Omental fat pad (tissue), 4 donors: ENCODE results near the gene ADI1. TPM values are rescaled to one million over a fixed set of nuclear protein-coding genes. Genes with fewer than 3 reads are reported as not detected.
A peak's percentile ranks its signal among the peaks of the same experiment; 100 is the strongest.

ENCODE experiments used
- ATAC-seq: fragments of 150-250 bp; one replicate; pipeline ENCODE4 v1.9.1; 2016; ENCODE audit warnings: mild to moderate bottlenecking, moderate library complexity; ENCODE audit not compliant: low FRiP score
- DNase-seq: peaks from one replicate; pipeline ENCODE4 v3.0.0-alpha.2; 2019; ENCODE audit warnings: low spot score
- total RNA-seq, 4 donors: library from RNA; depleted of rRNA; stranded (reverse); fragments of >200 nt; gene quantifications; one replicate each; pipeline ENCODE4 v1.1.0, GENCODE V29; 2016
- TF ChIP-seq, protein P1 (sequence below), 3 donors: fragments of 450-650 bp; IDR thresholded peaks; one replicate each; pipeline ENCODE4 v1.5.1; 2016 to 2017; ENCODE audit warnings: antibody characterized with exemption in 3 of 3, mild to moderate bottlenecking in 3 of 3, moderate library complexity in 2 of 3

ADI1 gene
- total RNA-seq, 4 donors from 2014 or later = 54.6 to 117 (median 71.3) TPM

DNA sequence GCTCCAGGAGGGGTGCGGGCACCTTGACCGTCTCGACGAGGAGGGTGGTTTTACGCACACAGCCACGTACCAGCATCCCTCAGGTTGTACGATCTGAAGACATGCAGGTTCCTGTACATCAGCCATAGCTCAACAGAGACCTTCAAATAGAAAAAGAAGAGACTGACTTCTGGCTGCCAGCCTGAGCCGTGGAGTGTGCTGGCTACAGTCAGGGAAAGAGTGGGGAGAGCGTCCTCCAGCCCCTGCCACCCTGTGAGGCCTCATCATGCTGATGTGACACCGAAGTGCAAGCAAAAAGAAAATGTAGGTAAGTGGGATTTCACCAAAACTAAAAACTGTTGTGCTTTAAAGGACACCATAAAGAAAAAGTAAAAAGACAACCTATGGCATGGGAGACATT lies 47.0 kb downstream of the ADI1 start:
- TF ChIP-seq, protein P1, sequence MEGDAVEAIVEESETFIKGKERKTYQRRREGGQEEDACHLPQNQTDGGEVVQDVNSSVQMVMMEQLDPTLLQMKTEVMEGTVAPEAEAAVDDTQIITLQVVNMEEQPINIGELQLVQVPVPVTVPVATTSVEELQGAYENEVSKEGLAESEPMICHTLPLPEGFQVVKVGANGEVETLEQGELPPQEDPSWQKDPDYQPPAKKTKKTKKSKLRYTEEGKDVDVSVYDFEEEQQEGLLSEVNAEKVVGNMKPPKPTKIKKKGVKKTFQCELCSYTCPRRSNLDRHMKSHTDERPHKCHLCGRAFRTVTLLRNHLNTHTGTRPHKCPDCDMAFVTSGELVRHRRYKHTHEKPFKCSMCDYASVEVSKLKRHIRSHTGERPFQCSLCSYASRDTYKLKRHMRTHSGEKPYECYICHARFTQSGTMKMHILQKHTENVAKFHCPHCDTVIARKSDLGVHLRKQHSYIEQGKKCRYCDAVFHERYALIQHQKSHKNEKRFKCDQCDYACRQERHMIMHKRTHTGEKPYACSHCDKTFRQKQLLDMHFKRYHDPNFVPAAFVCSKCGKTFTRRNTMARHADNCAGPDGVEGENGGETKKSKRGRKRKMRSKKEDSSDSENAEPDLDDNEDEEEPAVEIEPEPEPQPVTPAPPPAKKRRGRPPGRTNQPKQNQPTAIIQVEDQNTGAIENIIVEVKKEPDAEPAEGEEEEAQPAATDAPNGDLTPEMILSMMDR (IDR thresholded peaks at IDR 0.05) = no peak
- no peak for ATAC-seq
- no peak for DNase-seq

DNA sequence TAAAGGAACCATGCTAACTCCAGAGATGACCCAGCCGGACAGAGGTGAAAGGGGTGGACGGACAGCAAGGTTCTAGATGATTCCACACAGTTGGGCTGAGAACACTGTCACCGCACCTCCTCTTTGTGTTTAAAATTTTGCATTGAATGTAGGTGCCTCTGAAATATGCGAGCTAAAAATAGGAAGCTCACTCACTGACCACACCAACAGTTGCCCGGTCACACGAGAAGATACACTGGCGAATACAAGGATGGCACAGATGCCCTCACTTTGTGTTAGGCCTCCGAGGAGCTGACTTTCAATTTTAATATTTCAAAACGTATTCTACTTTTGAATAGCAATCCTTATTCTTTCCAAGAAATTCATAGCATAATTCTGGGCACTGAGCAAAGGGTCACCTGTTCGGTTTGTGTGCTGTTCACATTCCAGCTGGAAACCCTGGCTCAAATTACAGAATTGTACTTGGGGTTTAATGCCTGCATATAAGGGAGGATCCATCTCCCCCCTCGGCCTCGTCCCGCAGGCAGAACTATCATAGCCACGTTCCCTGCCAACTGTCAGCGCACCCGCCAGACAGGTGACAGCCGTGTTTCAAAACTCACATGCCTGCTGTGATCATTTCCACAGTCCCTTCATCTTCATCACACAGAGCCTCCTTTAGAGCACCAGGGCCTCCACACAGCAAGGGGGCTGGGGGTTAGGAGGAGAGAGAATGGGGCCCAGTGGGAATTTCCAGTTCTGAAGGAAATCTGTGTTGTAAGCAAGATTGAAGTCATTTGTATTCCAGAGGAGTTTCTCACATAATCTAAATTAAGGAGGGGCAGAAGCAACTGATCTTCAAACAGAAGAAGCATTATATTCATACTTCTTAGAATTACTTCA lies 48.2 kb downstream of the ADI1 start:
- ATAC-seq = peak; percentile 26
- TF ChIP-seq, protein P1 (IDR thresholded peaks at IDR 0.05) = no peak
- no peak for DNase-seq

DNA sequence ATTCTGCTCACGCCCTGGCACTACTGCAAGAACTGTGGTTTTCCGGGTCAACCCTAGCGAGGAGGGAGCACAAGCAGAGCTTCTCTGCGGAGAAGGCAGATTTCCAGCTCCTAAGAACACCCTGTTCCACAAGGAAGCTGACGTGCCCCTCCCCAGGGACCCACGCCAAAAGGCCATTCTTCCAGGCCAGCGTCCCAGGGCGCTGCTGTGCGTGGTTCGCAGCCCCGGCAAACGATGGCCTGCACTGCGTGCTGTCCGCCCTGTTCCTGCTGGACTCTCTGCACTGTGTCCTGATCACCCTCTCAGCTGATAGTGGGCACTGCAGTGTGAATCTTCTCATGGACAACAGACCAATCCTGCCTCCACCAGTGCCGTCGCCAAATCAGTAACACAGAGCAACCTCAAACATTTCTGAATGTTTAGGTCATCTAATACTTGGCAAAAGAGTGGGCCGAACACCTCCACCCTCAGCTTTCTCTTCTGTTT lies 49.1 kb downstream of the ADI1 start:
- ATAC-seq = peak; percentile 71
- DNase-seq = no peak
- TF ChIP-seq, protein P1 (IDR thresholded peaks at IDR 0.05) = no peak

DNA sequence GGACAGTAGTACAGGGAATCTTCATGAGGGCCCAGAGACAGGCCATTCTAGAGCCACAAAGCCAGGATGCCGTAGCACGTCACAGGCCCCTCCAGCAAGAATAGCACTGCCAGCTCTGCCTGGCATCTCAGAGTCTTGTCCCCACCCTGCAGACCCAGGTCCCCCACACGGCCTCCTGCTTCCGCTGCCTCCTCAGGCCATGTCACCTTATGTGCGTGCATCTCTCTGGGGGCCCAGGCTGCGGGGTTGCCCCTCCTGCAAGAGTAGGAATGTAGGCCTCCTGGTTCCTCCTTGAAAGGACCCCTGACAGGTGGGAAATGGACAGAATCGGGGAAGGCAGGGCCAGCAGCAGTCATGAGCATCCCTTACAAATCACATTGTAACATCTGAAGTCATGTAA lies 49.8 kb downstream of the ADI1 start:
- TF ChIP-seq, protein P1 (IDR thresholded peaks at IDR 0.05) = no peak

DNA sequence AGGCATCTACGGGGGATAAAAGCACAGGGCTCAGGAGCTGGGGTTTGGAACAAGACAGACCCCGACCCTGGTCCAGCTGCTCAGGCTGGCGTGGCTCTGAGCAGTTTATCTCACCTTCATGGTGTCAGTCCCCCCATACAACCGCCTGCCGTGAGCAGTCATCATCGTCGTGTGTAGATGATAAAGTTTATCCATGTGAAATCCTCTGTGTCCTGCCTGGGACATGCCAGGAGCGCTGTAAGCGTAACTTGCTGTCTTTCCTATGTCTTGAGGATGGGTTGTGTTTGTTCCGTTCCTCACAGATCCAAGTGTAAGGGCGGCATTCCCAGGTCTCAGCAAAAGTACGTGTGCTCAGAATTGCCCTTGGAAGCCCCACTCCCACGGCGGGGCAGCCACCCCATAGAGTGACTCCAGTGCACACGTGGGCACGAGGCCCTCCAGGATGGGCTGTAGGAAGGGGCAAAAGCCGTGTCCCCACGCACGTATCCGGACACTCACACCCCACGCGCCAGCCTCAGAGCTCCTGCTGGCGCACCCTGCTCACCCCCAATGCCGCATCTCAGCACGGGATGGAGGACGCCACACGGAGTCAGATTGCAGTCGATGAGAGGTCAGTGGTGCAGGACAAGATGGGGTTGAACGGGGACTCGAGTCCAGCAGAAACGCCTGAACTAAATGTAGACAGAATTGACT lies 50.9 kb downstream of the ADI1 start:
- no peak for DNase-seq
- TF ChIP-seq, protein P1 (IDR thresholded peaks at IDR 0.05) = no peak
- ATAC-seq = no peak

More for the DNA sequence above, 49.8 kb downstream of the ADI1 start:
- ATAC-seq (no peak), DNase-seq (no peak)

DNA sequence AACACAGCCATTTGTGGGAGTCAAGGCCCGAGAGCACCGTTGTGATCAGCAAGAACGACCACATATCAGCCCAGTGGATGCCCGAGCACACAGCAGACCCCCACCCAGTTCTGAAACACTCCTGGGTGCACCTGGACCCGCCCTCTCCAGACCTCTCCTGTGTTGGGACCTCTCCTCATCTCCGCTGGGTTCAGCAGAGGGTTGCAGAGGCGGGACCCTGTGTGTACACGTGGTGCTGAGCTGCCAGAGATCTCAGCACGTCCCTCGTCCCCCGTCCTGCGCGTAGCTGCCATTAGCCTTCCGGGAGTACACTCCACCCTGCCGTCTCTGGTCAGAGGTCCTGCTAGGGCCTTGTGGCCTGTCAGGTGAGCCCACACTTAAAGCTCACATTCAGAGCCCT lies 51.7 kb downstream of the ADI1 start:
- DNase-seq (no peak), ATAC-seq (no peak)

More for the DNA sequence above, 51.7 kb downstream of the ADI1 start:
- TF ChIP-seq, protein P1 (IDR thresholded peaks at IDR 0.05) = no peak
